Measurements from ENCODE around the gene NFATC2IP.

DNA sequence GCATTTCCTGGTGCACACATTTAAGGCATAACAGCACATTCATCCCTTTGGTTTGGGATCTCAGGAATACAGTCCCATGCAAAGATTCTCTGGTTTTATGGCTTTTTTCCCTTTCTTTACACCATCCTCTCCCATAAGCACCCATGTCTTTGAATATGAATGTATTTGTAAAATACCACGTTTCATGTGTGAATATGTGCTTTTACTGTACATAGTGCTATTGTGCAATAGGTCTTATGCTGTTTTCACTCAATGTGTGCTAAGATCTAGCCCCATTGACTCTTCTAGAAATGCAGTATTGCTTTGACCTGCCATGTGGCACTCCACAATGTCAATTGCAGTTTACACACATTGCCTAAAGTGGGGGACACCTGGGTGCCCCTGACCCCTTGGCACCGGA, 13.8 kb downstream of the NFATC2IP start:
- TF ChIP-seq POLR2A (IDR thresholded peaks at IDR 0.05) = no peak
- no peak for TF ChIP-seq CTCF (IDR thresholded peaks at IDR 0.05)

Data from uterus (tissue), 2 donors.